Lower lobe of right lung (tissue), 2 donors: Measurements from ENCODE around the gene DCDC2. TPM values are rescaled to one million over a fixed set of nuclear protein-coding genes. Genes with fewer than 3 reads are reported as not detected.

Source experiments
- ATAC-seq, 2 donors: fragments of 200-7000 bp; cut with Tn5 transposase; one replicate each; pipeline ENCODE4 v1.9.1; 2020 to 2022; ENCODE audit warnings: mild to moderate bottlenecking in 2 of 2, moderate library complexity in 2 of 2
- DNase-seq: peaks from one replicate; pipeline ENCODE4 v3.0.0-alpha.2; 2020
- H3K27ac ChIP-seq: fragments of 200-600 bp; one replicate; pipeline ENCODE4 v1.8.0; 2022
- H3K27me3 ChIP-seq: fragments of 200-600 bp; one replicate; pipeline ENCODE4 v1.8.0; 2022; ENCODE audit warnings: low read depth
- H3K36me3 ChIP-seq: fragments of 200-600 bp; one replicate; pipeline ENCODE4 v1.8.0; 2022; ENCODE audit warnings: mild to moderate bottlenecking
- H3K4me1 ChIP-seq: fragments of 200-600 bp; one replicate; pipeline ENCODE4 v1.8.0; 2022
- H3K4me3 ChIP-seq: fragments of 200-600 bp; one replicate; pipeline ENCODE4 v1.8.0; 2022; ENCODE audit warnings: mild to moderate bottlenecking
- H3K9me3 ChIP-seq: fragments of 200-600 bp; one replicate; pipeline ENCODE4 v1.8.0; 2022
- CTCF ChIP-seq: fragments of 200-600 bp; IDR thresholded peaks from one replicate; pipeline ENCODE4 v1.8.0; 2022; ENCODE audit warnings: antibody characterized with exemption, mild to moderate bottlenecking
- intact Hi-C: fragments of 100-400 bp; cut with DNase I; formaldehyde crosslinking; loops from one replicate; pipeline ENCODE4 v1.11.0; 2022
- total RNA-seq: library from RNA; stranded (reverse); fragmentation: NEBNext Ultra II Directional; extraction: Animal tissue kit (Norgen Biotek cat#: 25700); gene quantifications from one replicate; pipeline ENCODE4 v1.2.1, GENCODE V29; 2021
- donor health status: DM: no; HTN: yes; CAD: no; lungs with severe emphysema.

Gene DCDC2
- total RNA-seq, 1 donor from 2014 or later, result 5.6 TPM

GRCh38 chr6:24157886-24158285 lies 200.0 kb downstream of the DCDC2 start:
- intact Hi-C loops, result no loop called here
- H3K36me3 ChIP-seq, result no peaks in the 10 kb centered on the region
- no peak for DNase-seq
- no peak for ATAC-seq
- no peaks in the 10 kb centered on the region for H3K9me3 ChIP-seq
- no peak overlapping the region for H3K4me3 ChIP-seq
- no peak overlapping the region for H3K27ac ChIP-seq
- no peaks in the 10 kb centered on the region for H3K27me3 ChIP-seq
- TF ChIP-seq CTCF, result no peak
- H3K4me1 ChIP-seq, result no peaks in the 10 kb centered on the region

- Histone ChIP-seq H3K27ac (no peak overlapping the region), H3K27me3 (no peaks in the 10 kb centered on the region), H3K4me3 (no peak overlapping the region), H3K9me3 (no peaks in the 10 kb centered on the region), H3K4me1 (no peaks in the 10 kb centered on the region), H3K36me3 (no peaks in the 10 kb centered on the region)
- ATAC-seq (no peak), DNase-seq (no peak)
- TF ChIP-seq CTCF, result no peak
- intact Hi-C loops, result no loop called here
These were observed 203.7 kb downstream of the DCDC2 start for GRCh38 chr6:24154121-24154520.

- no peak for DNase-seq
- Histone ChIP-seq H3K9me3 (no peaks in the 10 kb centered on the region), H3K4me3 (no peak overlapping the region), H3K27me3 (no peaks in the 10 kb centered on the region), H3K4me1 (no peaks in the 10 kb centered on the region), H3K36me3 (no peaks in the 10 kb centered on the region), H3K27ac (no peak overlapping the region)
- TF ChIP-seq CTCF, result no peak
- no peak for ATAC-seq
- intact Hi-C loops, result no loop called here
These were observed 205.8 kb downstream of the DCDC2 start for GRCh38 chr6:24152014-24152413.

GRCh38 chr6:24149836-24150235 lies 208.0 kb downstream of the DCDC2 start:
- DNase-seq (no peak), ATAC-seq (no peak)
- H3K27me3 ChIP-seq, result no peaks in the 10 kb centered on the region
- H3K9me3 ChIP-seq, result no peaks in the 10 kb centered on the region
- no peaks in the 10 kb centered on the region for H3K4me1 ChIP-seq
- intact Hi-C loops, result no loop called here
- H3K36me3 ChIP-seq, result no peaks in the 10 kb centered on the region
- no peak for TF ChIP-seq CTCF
- no peak overlapping the region for H3K4me3 ChIP-seq
- no peak overlapping the region for H3K27ac ChIP-seq

GRCh38 chr6:24149296-24149695 lies 208.6 kb downstream of the DCDC2 start:
- no peaks in the 10 kb centered on the region for H3K4me1 ChIP-seq
- TF ChIP-seq CTCF, result no peak
- no peaks in the 10 kb centered on the region for H3K9me3 ChIP-seq
- H3K27ac ChIP-seq, result no peak overlapping the region
- ATAC-seq, result no peak
- H3K36me3 ChIP-seq, result no peaks in the 10 kb centered on the region
- no peaks in the 10 kb centered on the region for H3K27me3 ChIP-seq
- no peak overlapping the region for H3K4me3 ChIP-seq
- intact Hi-C loops, result no loop called here
- DNase-seq, result no peak

- Histone ChIP-seq H3K27ac (no peak overlapping the region), H3K36me3 (no peaks in the 10 kb centered on the region), H3K9me3 (no peaks in the 10 kb centered on the region), H3K4me1 (no peaks in the 10 kb centered on the region), H3K4me3 (no peak overlapping the region), H3K27me3 (no peaks in the 10 kb centered on the region)
- intact Hi-C loops, result no loop called here
- ATAC-seq (no peak), DNase-seq (no peak)
- no peak for TF ChIP-seq CTCF
These were observed 209.2 kb downstream of the DCDC2 start for GRCh38 chr6:24148684-24149083.
